Panc1 (cell line): ENCODE results near the gene PPP1R1C.

ENCODE experiments used
- CTCF ChIP-seq: fragments of 450-650 bp; IDR thresholded peaks from 2 replicates; pipeline ENCODE4 v1.5.1; 2017; ENCODE audit warnings: mild to moderate bottlenecking
- TCF7L2 ChIP-seq: IDR thresholded peaks from 2 replicates; pipeline ENCODE4 v1.6.1; 2011; ENCODE audit warnings: mild to moderate bottlenecking, low read depth, low read length, inconsistent platforms

GRCh38 chr2:182078988-182079602 lies 93.4 kb downstream of the PPP1R1C start:
- TF ChIP-seq CTCF, result no peak
- no peak for TF ChIP-seq TCF7L2
